ENCODE measurements around the gene SUGCT.

The SUGCT gene

DNA sequence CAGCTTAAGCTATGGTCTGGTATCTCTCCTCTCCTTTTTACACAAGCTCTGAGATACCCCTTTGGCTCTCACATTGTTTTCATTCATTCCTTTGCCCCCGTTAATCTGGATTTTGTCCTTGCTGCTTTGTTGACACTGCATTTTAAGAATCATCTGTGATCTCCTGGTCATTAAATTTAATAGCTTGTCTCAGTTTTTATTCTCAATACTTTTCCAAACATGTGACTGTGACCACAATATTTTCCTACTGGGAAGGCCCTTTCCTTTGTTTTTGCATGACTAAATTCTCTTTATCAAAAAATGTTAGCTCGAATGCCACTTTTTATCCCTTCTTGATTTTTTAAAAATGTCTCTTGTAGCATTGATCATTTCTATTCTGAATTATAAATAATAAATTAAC is 171.2 kb downstream of the SUGCT start:
- in situ Hi-C loops (cut with HindIII; ENCODE audit: low pct_unique_long_range_greater_than_20kb, low sequenced_read_pairs): no loop called here
- TF ChIP-seq JUND (IDR thresholded peaks at IDR 0.05; ENCODE audit: low read depth): no peak
- DNase-seq (ENCODE audit: low read depth in 1 of 2, low spot score in 1 of 2): no peak

DNA sequence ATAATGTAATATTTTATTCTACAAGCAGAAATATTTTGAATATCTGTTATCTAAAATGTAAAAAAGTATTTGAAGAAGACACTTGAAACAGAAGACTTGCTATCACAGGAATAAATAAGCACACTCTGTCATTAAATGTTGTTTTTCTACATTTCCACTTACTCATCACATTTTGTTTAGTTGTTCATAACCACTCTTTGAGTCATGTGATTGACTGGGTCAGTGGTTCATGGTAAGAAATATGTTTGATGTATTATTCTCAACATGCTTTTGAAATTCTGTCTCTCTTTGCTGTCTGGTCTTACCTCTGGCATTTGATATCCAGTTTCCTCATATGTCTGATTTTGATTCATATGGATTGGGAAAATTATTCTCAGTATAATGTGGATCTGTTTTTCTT is 171.8 kb downstream of the SUGCT start:
- in situ Hi-C loops (cut with HindIII; ENCODE audit: low pct_unique_long_range_greater_than_20kb, low sequenced_read_pairs): no loop called here
- DNase-seq (ENCODE audit: low read depth in 1 of 2, low spot score in 1 of 2): no peak
- no peak for TF ChIP-seq JUND (IDR thresholded peaks at IDR 0.05; ENCODE audit: low read depth)

- no peak for DNase-seq (ENCODE audit: low read depth in 1 of 2, low spot score in 1 of 2)
- in situ Hi-C loops (cut with HindIII; ENCODE audit: low pct_unique_long_range_greater_than_20kb, low sequenced_read_pairs): no loop called here
- no peak for TF ChIP-seq JUND (IDR thresholded peaks at IDR 0.05; ENCODE audit: low read depth)
Observed at GRCh38 chr7:40310258-40310657, 175.5 kb downstream of the SUGCT start.

GRCh38 chr7:40311307-40311706 is 176.5 kb downstream of the SUGCT start:
- in situ Hi-C loops (cut with HindIII; ENCODE audit: low pct_unique_long_range_greater_than_20kb, low sequenced_read_pairs): no loop called here
- DNase-seq (ENCODE audit: low read depth in 1 of 2, low spot score in 1 of 2): no peak
- no peak for TF ChIP-seq JUND (IDR thresholded peaks at IDR 0.05; ENCODE audit: low read depth)

DNA sequence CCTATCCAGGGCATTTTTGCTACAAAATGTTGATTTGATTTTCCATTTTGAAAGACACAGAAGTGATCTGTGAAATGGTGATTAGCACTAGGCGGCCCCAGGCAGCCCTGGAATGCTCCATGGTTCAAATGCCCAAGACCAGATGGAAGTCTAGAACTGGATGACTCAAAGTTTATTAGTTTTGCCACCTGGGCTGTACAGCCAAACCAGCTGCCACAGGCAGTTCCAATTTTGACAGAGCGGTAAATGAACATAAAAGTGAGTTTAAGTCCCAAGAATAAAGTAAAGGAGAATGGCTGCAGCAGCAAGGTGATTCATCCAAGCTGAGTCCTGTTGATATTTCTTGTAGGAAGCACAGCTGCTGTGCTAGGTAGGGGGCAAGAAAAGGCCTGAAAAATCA is 180.5 kb downstream of the SUGCT start:
- no peak for DNase-seq (ENCODE audit: low read depth in 1 of 2, low spot score in 1 of 2)
- no peak for TF ChIP-seq JUND (IDR thresholded peaks at IDR 0.05; ENCODE audit: low read depth)
- in situ Hi-C loops (cut with HindIII; ENCODE audit: low pct_unique_long_range_greater_than_20kb, low sequenced_read_pairs): no loop called here

DNA sequence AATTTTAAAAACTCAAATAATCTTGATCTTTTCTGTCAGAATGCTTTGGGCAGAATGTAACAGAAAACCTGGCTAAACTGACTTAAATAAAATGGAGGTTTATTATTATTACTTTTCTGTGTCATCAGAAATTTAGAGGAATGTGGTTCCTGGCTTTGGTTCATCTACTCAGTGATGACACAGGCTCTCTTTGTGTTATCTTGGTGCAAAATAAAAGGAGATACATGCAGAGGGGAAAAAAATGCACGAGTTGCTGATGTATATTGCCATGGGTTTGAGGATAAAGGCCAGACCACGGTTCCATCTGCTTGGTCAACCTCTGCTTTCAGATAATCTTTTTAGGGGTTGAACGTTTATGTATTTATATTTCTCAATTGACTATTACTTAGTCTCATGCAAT is 181.4 kb downstream of the SUGCT start:
- in situ Hi-C loops (cut with HindIII; ENCODE audit: low pct_unique_long_range_greater_than_20kb, low sequenced_read_pairs): no loop called here
- TF ChIP-seq JUND (IDR thresholded peaks at IDR 0.05; ENCODE audit: low read depth): no peak
- no peak for DNase-seq (ENCODE audit: low read depth in 1 of 2, low spot score in 1 of 2)

DNA sequence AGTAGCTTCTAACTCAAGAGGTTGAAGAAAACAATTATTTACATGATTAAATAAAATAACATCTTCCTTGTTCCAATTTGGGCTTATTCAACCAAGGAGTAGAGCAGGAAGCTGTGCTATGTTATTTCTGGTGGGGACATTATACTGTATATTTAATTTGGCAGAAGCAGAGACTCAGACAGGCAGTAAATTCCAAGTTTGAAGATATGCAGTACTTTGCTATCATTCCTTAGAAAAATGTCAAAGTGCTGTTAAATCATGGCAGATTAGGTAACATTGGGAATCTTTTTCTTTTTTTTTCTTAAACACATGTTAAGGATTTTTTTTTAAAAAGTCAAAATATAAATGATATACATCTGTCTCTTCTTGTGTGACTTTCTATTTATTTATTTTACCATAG is 190.1 kb downstream of the SUGCT start:
- in situ Hi-C loops (cut with HindIII; ENCODE audit: low pct_unique_long_range_greater_than_20kb, low sequenced_read_pairs): no loop called here
- TF ChIP-seq JUND (IDR thresholded peaks at IDR 0.05; ENCODE audit: low read depth): no peak

GRCh38 chr7:40327113-40327512 is 192.3 kb downstream of the SUGCT start:
- peak in 1 of 2 experiments; percentile 71 for DNase-seq (ENCODE audit: low read depth in 1 of 2, low spot score in 1 of 2)
- no peak for TF ChIP-seq JUND (IDR thresholded peaks at IDR 0.05; ENCODE audit: low read depth)
- in situ Hi-C loops (cut with HindIII; ENCODE audit: low pct_unique_long_range_greater_than_20kb, low sequenced_read_pairs): no loop called here

More for the DNA sequence above, 190.1 kb downstream of the SUGCT start:
- no peak for DNase-seq (ENCODE audit: low read depth in 1 of 2, low spot score in 1 of 2)

DNA sequence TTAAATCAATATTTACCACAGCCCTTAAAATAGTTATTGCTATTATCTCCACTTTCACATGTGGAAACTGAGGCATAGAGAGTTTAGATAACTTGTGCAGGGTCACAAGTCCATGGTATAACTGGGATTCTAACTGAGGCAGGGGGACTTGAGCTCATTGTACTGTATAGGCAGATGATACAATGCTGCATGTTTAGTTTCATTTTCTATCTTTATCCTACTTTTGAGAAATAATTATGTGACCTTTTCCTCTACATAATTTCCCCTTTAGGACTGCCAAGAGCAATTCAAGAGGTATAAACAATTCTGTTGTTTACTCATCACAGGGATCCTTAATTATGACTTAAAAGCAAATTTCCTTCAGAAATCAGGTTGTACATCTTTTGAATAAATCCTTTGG is 193.1 kb downstream of the SUGCT start:
- in situ Hi-C loops (cut with HindIII; ENCODE audit: low pct_unique_long_range_greater_than_20kb, low sequenced_read_pairs): no loop called here
- DNase-seq (ENCODE audit: low read depth in 1 of 2, low spot score in 1 of 2): no peak
- no peak for TF ChIP-seq JUND (IDR thresholded peaks at IDR 0.05; ENCODE audit: low read depth)

GRCh38 chr7:40329601-40330153 is 194.9 kb downstream of the SUGCT start:
- TF ChIP-seq JUND (IDR thresholded peaks at IDR 0.05; ENCODE audit: low read depth): no peak
- in situ Hi-C loops (cut with HindIII; ENCODE audit: low pct_unique_long_range_greater_than_20kb, low sequenced_read_pairs): no loop called here
- DNase-seq (ENCODE audit: low read depth in 1 of 2, low spot score in 1 of 2): peak; percentile 62 to 80

DNA sequence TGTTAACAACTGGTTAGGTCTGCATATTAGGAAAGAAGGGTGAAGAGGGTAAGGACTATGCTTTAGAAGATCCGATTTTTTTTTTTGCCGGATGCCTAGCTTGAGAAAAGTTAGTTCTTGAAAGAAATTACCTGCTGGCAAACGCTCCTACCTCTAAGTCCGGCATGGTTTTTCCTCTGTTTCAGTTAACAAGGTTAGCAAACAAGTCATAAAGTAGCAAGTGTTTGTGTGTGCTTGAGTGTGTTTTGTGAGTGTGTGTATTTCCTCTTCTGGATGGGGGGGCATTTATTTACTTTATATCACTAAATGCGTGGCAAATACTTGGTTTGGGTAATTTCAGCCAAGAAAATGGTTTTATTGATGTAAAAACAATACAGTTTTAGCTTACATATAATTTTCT is 195.6 kb downstream of the SUGCT start:
- no peak for TF ChIP-seq JUND (IDR thresholded peaks at IDR 0.05; ENCODE audit: low read depth)
- DNase-seq (ENCODE audit: low read depth in 1 of 2, low spot score in 1 of 2): no peak
- in situ Hi-C loops (cut with HindIII; ENCODE audit: low pct_unique_long_range_greater_than_20kb, low sequenced_read_pairs): no loop called here

GRCh38 chr7:40331915-40332314 is 197.1 kb downstream of the SUGCT start:
- no peak for DNase-seq (ENCODE audit: low read depth in 1 of 2, low spot score in 1 of 2)
- TF ChIP-seq JUND (IDR thresholded peaks at IDR 0.05; ENCODE audit: low read depth): no peak
- in situ Hi-C loops (cut with HindIII; ENCODE audit: low pct_unique_long_range_greater_than_20kb, low sequenced_read_pairs): no loop called here

DNA sequence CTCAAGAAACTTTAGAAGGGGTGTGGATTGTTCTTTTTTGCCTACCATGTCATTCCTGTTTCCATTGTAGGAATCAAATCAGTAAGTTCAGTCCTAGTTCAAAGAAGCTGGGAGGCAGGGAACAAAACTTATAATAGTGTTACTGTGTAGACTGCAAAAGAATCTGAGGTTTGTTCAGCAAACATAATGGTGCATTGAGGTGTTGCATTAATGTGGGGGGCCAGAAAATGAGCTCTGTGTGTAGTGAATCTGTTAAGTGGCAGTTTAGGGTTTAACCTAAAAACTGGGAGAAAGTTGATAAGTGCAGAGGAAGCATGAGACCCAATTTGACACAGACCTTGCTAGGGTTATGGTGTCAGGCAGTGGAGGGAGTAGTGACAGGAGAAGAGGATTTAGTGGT is 197.7 kb downstream of the SUGCT start:
- in situ Hi-C loops (cut with HindIII; ENCODE audit: low pct_unique_long_range_greater_than_20kb, low sequenced_read_pairs): no loop called here
- no peak for TF ChIP-seq JUND (IDR thresholded peaks at IDR 0.05; ENCODE audit: low read depth)
- no peak for DNase-seq (ENCODE audit: low read depth in 1 of 2, low spot score in 1 of 2)

DNA sequence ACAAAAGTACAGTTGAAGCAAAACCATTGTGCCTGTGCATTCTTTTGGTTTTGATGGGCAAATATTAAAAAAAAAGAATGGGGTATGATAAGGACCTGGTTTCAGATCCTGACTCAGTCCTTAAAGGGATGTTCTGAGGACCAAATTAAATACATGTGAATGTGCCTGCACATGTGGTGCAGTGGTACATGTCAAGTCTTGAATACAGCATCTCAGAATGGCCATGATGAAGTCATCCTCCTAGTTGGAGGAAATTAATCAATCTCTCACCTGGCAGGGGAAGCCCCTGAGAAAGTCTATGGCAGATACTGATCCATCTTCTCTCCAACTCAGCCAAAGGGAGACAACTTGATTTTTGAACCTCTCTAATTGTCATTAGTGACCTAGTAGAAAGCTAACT is 207.0 kb downstream of the SUGCT start:
- no peak for DNase-seq (ENCODE audit: low read depth in 1 of 2, low spot score in 1 of 2)
- no peak for TF ChIP-seq JUND (IDR thresholded peaks at IDR 0.05; ENCODE audit: low read depth)
- in situ Hi-C loops (cut with HindIII; ENCODE audit: low pct_unique_long_range_greater_than_20kb, low sequenced_read_pairs): no loop called here
